Esophagus muscularis mucosa (tissue), 4 donors: Measurements from ENCODE around the gene SIRT1. TPM values are rescaled to one million over a fixed set of nuclear protein-coding genes. Genes with fewer than 3 reads are reported as not detected.
A peak's percentile ranks its signal among the peaks of the same experiment; 100 is the strongest.

ENCODE experiments used
- DNase-seq: peaks from one replicate; pipeline ENCODE4 v3.0.0-alpha.2; 2017; ENCODE audit errors: extremely low spot score
- H3K27ac ChIP-seq, 4 donors: fragments of 200-600 bp; sonication (generic); replicated peaks in 1 of 4; 1 replicate in 3 of 4; 2 replicates in 1 of 4; pipeline ENCODE4 v1.5.1; 2016 to 2019; ENCODE audit warnings: mild to moderate bottlenecking in 1 of 4
- H3K27me3 ChIP-seq, 4 donors: fragments of 200-600 bp; sonication (generic); one replicate each; pipeline versions ENCODE4 v1.5.1 to v1.6.0; 2016 to 2019
- H3K36me3 ChIP-seq, 4 donors: fragments of 200-600 bp; sonication (generic); one replicate each; pipeline ENCODE4 v1.5.1; 2016 to 2019
- H3K4me1 ChIP-seq, 4 donors: fragments of 200-600 bp; sonication (generic); one replicate each; pipeline ENCODE4 v1.5.1; 2016 to 2019
- H3K4me3 ChIP-seq, 4 donors: fragments of 200-600 bp; sonication (generic); 1 replicate in 2 of 4; 2 replicates in 2 of 4; pipeline ENCODE4 v1.5.1; 2016 to 2019; ENCODE audit warnings: mild to moderate bottlenecking in 4 of 4, moderate library complexity in 1 of 4
- H3K9me3 ChIP-seq, 4 donors: fragments of 200-600 bp; sonication (generic); 1 replicate in 3 of 4; 2 replicates in 1 of 4; pipeline ENCODE4 v1.5.1; 2016 to 2019
- EP300 ChIP-seq: sonication (generic); formaldehyde crosslinking; IDR thresholded peaks from one replicate; pipeline ENCODE4 v1.6.1; 2017; ENCODE audit warnings: antibody characterized with exemption
- POLR2A ChIP-seq: fragments of 450-650 bp; IDR thresholded peaks from one replicate; pipeline ENCODE4 v1.6.1; 2017; ENCODE audit warnings: antibody characterized with exemption, moderate library complexity, mild to moderate bottlenecking, low read depth
- POLR2AphosphoS5 ChIP-seq, 2 donors: sonication (generic); formaldehyde crosslinking; IDR thresholded peaks; one replicate each; pipeline ENCODE4 v1.6.1; 2017; ENCODE audit warnings: antibody characterized with exemption in 2 of 2
- WGBS: methylation state at CpG from one replicate; pipeline ENCODE4 v1.1.5; 2018; 5-methylcytosine and 5-hydroxymethylcytosine counted together
- intact Hi-C: fragments of 100-400 bp; cut with DNase I; formaldehyde crosslinking; loops from one replicate; pipeline ENCODE4 v1.15.1; 2023
- total RNA-seq, 4 donors: library from RNA; depleted of rRNA; stranded (reverse); fragments of >200 nt; gene quantifications; one replicate each; pipeline versions ENCODE4 v1.1.0 to v1.2.1, GENCODE V29; 2016
- TF ChIP-seq, protein P1 (sequence below), 3 experiments: fragments of 200-600 bp in 2 of 3; fragments of 450-650 bp in 1 of 3; sonication (generic) in 2 of 3; IDR thresholded peaks; one replicate each; pipeline ENCODE4 v1.5.1; 2017 to 2019; ENCODE audit warnings: antibody characterized with exemption in 3 of 3, mild to moderate bottlenecking in 2 of 3, moderate library complexity in 1 of 3

SIRT1 gene
- total RNA-seq, 4 donors from 2014 or later, result 23.7 to 30.3 (median 29.2) TPM

- Histone ChIP-seq H3K9me3 (peaks cover 0 to 5% (median 0%) of the 10 kb centered on the region in 4 donors), H3K4me1 (peaks cover 0 to 20% (median 8%) of the 10 kb centered on the region in 4 donors), H3K27me3 (no peaks in the 10 kb centered on the region), H3K4me3 (no peak overlapping the region), H3K36me3 (no peaks in the 10 kb centered on the region), H3K27ac (no peak overlapping the region)
- intact Hi-C loops, result no loop called here
- TF ChIP-seq, protein P1, sequence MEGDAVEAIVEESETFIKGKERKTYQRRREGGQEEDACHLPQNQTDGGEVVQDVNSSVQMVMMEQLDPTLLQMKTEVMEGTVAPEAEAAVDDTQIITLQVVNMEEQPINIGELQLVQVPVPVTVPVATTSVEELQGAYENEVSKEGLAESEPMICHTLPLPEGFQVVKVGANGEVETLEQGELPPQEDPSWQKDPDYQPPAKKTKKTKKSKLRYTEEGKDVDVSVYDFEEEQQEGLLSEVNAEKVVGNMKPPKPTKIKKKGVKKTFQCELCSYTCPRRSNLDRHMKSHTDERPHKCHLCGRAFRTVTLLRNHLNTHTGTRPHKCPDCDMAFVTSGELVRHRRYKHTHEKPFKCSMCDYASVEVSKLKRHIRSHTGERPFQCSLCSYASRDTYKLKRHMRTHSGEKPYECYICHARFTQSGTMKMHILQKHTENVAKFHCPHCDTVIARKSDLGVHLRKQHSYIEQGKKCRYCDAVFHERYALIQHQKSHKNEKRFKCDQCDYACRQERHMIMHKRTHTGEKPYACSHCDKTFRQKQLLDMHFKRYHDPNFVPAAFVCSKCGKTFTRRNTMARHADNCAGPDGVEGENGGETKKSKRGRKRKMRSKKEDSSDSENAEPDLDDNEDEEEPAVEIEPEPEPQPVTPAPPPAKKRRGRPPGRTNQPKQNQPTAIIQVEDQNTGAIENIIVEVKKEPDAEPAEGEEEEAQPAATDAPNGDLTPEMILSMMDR (IDR thresholded peaks at IDR 0.05), result no peak
- TF ChIP-seq EP300, result no peak
- no peak for TF ChIP-seq POLR2AphosphoS5 (IDR thresholded peaks at IDR 0.05)
- no peak for TF ChIP-seq POLR2A
- 87% methylated on average over 3 of the region's 3 CpGs for WGBS
- no peak for DNase-seq
Observed at GRCh38 chr10:67839951-67840350, 44.5 kb upstream of the SIRT1 start.

DNA sequence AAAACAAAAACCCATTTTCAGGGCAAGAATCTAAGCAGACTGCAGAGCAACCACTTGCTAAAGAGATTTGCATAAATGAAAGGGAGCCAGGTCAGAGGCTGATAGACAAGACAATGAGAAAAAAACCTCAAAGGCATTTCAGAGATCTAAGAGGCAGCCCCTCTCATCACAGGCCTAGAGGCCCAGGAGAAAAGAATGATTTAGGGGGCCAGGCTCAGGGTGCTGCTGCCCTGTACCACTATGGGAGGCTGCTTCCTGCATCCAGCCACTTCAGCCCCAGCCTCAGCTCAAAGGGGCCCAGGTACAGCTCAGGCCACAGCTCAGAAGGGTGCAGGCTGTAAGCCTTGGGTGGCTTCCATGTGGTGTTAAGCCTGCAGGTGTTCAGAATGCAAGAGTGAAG, 42.7 kb upstream of the SIRT1 start:
- intact Hi-C loops, result no loop called here

GRCh38 chr10:67843284-67843683, 41.2 kb upstream of the SIRT1 start:
- no peak overlapping the region for H3K27ac ChIP-seq
- intact Hi-C loops, result no loop called here
- H3K4me1 ChIP-seq, result peaks cover 0 to 4% (median 1%) of the 10 kb centered on the region in 4 donors
- no peaks in the 10 kb centered on the region for H3K36me3 ChIP-seq
- peaks cover 0 to 5% (median 0%) of the 10 kb centered on the region in 4 donors for H3K9me3 ChIP-seq
- H3K4me3 ChIP-seq, result no peak overlapping the region
- WGBS, result 93% methylated on average over 2 of the region's 2 CpGs
- no peak for DNase-seq
- no peak for TF ChIP-seq POLR2AphosphoS5 (IDR thresholded peaks at IDR 0.05)
- no peaks in the 10 kb centered on the region for H3K27me3 ChIP-seq

More for the DNA sequence above, 42.7 kb upstream of the SIRT1 start:
- Histone ChIP-seq H3K27ac (no peak overlapping the region), H3K36me3 (no peaks in the 10 kb centered on the region), H3K4me3 (no peak overlapping the region), H3K27me3 (no peaks in the 10 kb centered on the region), H3K9me3 (peaks cover 0 to 5% (median 0%) of the 10 kb centered on the region in 4 donors), H3K4me1 (peaks cover 0 to 16% (median 7%) of the 10 kb centered on the region in 4 donors)
- DNase-seq, result no peak
- TF ChIP-seq, protein P1 (IDR thresholded peaks at IDR 0.05), result no peak
- TF ChIP-seq EP300 (no peak), POLR2AphosphoS5 (IDR thresholded peaks at IDR 0.05) (no peak), POLR2A (no peak)

- TF ChIP-seq POLR2AphosphoS5 (IDR thresholded peaks at IDR 0.05), result peak; percentile 81 to 92
- no peak for TF ChIP-seq POLR2A
- TF ChIP-seq EP300, result no peak
- TF ChIP-seq, protein P1 (IDR thresholded peaks at IDR 0.05), result peak in 1 of 3 experiments; percentile 23
- intact Hi-C loops, result loop anchor here (10.0 kb wide), 1 partner anchor 225 kb away; the partner anchor contains the start of gene HERC4
Observed at GRCh38 chr10:67849331-67850011, 35.0 kb upstream of the SIRT1 start.

GRCh38 chr10:67851186-67851585, 33.3 kb upstream of the SIRT1 start:
- no peaks in the 10 kb centered on the region for H3K36me3 ChIP-seq
- no peak overlapping the region for H3K4me3 ChIP-seq
- DNase-seq, result no peak
- H3K27ac ChIP-seq, result no peak overlapping the region
- no peaks in the 10 kb centered on the region for H3K9me3 ChIP-seq
- no peaks in the 10 kb centered on the region for H3K27me3 ChIP-seq
- 77% methylated on average over 2 of the region's 2 CpGs for WGBS
- intact Hi-C loops, result loop anchor here (10.0 kb wide), 1 partner anchor 224 kb away; the partner anchor contains the start of gene HERC4
- TF ChIP-seq POLR2AphosphoS5 (IDR thresholded peaks at IDR 0.05), result no peak
- TF ChIP-seq EP300, result no peak
- no peak for TF ChIP-seq POLR2A
- peaks cover 6 to 14% (median 11%) of the 10 kb centered on the region in 4 donors for H3K4me1 ChIP-seq

More at GRCh38 chr10:67849331-67850011, 35.0 kb upstream of the SIRT1 start:
- Histone ChIP-seq H3K9me3 (no peaks in the 10 kb centered on the region), H3K36me3 (no peaks in the 10 kb centered on the region), H3K4me1 (peaks cover 6 to 9% (median 8%) of the 10 kb centered on the region in 4 donors), H3K4me3 (peak overlapping the region; percentile 66 to 92 (median 70)), H3K27me3 (no peaks in the 10 kb centered on the region), H3K27ac (peak overlapping the region; percentile 88 to 98 (median 94))
- under 1% methylated on average over 36 of the region's 36 CpGs for WGBS
- peak; percentile 98 for DNase-seq
